ENCODE results near the gene C1orf146.

DNA sequence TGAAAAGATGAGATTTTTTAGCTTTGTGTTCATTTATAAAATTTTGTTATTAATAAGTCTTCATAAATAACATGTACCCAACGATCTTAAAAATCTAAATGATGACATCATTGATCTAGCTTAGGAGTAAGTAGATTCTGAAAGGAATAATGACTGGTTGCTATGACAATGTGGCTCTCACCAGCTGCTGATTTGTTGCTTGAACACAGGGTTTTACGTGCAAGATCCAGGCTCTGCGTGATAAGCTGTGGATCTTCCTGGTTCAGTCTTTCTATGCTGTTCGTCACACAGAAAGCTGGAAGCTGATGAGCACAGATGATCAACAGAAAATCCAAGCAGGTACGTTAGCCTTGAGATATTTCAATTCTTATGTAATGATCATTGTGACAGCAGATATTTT, 49.1 kb upstream of the C1orf146 start:
- TF ChIP-seq, protein P1, sequence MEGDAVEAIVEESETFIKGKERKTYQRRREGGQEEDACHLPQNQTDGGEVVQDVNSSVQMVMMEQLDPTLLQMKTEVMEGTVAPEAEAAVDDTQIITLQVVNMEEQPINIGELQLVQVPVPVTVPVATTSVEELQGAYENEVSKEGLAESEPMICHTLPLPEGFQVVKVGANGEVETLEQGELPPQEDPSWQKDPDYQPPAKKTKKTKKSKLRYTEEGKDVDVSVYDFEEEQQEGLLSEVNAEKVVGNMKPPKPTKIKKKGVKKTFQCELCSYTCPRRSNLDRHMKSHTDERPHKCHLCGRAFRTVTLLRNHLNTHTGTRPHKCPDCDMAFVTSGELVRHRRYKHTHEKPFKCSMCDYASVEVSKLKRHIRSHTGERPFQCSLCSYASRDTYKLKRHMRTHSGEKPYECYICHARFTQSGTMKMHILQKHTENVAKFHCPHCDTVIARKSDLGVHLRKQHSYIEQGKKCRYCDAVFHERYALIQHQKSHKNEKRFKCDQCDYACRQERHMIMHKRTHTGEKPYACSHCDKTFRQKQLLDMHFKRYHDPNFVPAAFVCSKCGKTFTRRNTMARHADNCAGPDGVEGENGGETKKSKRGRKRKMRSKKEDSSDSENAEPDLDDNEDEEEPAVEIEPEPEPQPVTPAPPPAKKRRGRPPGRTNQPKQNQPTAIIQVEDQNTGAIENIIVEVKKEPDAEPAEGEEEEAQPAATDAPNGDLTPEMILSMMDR (IDR thresholded peaks at IDR 0.05) = no peak
- TF ChIP-seq EZH2phosphoT487 (IDR thresholded peaks at IDR 0.05) (no peak), EZH2 (IDR thresholded peaks at IDR 0.05) (no peak)
